ENCODE results near the gene TMTC2.

TMTC2 gene

DNA sequence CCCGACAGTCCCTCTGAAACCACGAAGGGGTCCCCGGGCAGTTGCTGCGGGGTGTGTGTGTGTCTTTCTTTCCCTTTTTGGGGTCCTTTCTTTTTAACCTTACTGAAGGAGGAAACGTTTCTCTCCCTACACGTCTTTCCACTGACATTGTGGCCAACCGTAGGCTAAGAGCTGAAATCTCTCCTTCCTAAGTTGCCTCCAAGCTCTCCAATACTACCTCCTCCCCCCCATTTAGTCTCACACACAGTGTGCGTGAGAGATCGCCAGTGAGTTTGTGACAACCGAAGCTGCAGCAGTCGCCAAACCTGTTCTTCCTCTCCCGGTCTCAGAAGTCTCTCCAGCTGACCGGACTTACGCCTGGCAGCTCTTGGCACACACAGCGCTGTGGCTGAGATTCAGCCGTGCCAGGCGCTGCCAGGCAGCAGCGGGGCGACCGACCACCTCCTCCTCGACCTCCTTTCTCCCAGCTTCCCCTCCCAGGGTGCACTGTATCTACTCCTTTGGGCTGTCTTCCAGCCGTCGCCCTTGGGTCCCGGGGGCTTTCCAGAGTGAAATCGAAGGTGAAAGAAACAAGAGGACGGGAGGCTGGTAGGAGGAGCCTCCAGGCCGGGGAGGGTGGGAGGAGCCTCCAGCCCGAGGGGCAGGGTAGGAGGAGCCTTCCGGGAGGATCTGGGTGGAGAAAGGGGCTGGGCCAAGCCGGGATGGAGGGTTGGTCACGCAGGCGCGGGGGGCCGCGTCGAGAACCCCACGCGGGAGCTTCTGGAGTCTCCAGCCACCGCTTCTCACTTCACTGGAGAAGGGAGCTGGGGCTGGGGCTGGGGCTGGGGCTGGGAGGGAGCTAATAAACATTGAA lies at the start of gene TMTC2:
Gene TMTC2 (plus strand): TSS at position 739 of the 853 bp plus-strand sequence.
- DNase-seq: peak; percentile 96

GRCh38 chr12:82638324-82638723 lies 48.4 kb upstream of the TMTC2 start:
- DNase-seq: no peak

GRCh38 chr12:82644896-82645295 lies 41.8 kb upstream of the TMTC2 start:
- no peak for DNase-seq

DNA sequence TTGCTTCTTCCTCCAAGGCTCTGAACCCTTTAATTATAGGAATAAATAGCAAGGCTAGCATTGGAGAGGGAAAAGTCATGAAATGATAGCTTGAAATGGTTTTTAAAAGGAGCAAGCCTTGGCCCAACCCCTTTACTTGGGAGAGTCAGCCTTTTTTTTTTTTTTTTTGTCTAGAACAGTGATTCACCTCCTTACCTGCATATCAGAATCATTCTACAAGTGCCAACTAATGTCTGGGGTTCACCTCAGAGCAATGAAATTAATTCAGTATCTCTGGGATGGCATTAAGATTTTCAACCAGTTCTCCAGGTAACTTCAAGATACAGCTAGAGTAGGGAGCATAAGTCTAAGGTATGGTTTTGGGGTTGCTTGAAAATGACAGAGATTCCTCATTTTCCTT lies 41.3 kb upstream of the TMTC2 start:
- no peak for DNase-seq

DNA sequence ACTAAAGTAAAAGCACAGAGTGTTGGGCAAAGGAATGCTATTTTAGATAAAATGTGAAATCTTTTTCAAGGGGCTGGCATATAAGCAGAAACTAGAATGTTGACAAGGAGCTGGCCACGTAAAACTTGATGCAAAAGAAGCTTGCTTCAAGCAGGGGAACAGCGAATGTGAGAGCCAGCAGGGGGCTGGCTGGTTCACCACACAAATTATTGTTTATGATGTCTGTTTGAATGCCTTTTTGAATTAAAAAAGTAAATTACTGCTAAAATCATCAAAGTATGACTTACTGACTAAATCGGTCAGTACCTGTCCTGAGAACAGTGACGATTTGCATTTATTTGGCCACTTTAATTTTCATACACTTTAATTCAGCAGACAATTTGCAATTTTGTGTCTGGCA lies 38.9 kb upstream of the TMTC2 start:
- DNase-seq: no peak

DNA sequence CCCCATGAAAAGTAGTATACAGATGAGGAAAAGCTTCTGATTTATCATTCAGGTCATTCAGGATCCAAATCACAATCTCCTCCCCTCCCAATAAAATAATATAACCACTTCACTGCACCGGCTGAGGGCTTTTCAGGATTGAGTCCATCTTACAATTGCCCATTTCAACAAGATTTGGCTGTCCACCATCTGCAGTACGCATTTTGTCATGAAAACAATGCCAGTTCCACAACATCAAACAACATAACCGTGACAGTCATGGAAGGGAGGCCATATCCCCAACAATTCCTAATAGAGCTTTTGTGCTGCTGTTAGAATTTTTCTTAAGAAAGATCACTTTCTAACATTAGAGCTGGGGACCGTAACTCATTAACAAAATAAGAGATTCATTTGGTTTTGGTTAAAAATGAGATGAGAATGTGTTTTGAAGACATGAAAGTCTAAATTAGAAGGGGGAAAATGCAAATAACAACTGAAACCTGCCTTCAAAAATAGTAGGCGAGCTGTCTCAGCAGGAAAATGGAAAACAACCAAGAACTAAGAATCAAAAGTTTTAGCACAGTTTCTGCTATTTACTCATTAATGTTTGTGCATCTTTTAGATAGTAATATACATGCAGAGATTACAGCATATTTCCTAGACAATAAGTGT lies 38.3 kb upstream of the TMTC2 start:
- DNase-seq: no peak

- peak; percentile 30 for DNase-seq
Observed at GRCh38 chr12:82650627-82651337, 35.9 kb upstream of the TMTC2 start.

GRCh38 chr12:82651489-82651888 lies 35.2 kb upstream of the TMTC2 start:
- DNase-seq: no peak

- no peak for DNase-seq
Observed at GRCh38 chr12:82652071-82652470, 34.6 kb upstream of the TMTC2 start.

GRCh38 chr12:82655751-82656150 lies 31.0 kb upstream of the TMTC2 start:
- no peak for DNase-seq

GRCh38 chr12:82659343-82660207 lies 27.1 kb upstream of the TMTC2 start:
- DNase-seq: no peak

DNA sequence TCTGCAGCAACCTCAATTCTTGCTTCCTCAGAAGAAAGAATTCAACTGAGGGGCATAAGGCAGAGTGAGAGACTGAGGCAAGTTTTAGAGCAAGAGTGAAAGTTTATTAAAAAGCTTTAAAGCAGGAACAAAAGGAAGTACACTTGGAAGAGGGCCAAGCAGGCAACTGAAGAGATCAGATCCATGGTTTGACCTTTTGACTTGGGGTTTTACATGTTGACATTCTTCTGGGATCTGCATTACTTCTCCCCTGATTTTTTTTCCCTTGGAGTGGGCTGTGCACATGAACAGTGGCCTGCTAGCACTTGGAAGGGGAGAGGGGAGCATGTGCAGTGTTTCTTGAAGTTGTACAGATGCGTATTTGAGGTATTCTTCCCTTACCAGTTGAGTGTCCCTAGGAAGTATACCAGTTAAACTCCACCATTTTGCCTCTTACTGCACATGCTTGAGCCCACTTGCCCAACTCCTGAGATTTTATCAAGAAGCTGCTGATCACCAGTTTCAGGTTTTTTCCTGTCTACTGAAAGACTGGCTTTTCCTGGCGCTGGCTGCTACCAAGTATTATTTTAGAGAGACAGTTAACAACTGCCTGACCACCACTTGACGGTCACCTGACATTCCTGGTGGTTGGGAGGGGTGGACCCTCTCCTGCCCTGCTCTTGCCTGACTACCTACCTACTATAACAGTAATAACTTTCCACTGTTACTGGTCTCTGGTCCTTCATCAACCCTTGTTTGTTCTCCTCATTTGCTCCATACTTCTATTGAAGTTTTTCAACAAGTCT lies 26.0 kb upstream of the TMTC2 start:
- DNase-seq: no peak

DNA sequence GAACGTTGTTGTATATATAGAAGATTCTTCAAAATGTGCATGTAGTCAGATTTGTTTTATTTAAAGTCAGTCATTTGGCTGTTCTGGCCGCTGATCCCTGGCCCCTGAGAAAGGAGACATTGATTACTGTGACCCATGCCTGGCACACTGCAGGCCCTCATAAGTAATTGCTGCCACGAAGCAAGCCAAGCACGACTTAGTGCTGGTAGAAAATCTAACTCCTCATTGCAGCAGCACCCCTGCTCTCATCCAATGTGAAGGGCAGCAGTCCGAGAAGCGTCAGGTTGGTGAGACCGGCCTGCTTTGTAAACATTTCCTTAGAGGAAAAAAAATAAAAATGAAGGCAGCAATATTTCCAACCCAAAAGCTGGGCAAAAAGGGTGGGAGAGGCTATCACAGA lies 22.8 kb upstream of the TMTC2 start:
- no peak for DNase-seq

DNA sequence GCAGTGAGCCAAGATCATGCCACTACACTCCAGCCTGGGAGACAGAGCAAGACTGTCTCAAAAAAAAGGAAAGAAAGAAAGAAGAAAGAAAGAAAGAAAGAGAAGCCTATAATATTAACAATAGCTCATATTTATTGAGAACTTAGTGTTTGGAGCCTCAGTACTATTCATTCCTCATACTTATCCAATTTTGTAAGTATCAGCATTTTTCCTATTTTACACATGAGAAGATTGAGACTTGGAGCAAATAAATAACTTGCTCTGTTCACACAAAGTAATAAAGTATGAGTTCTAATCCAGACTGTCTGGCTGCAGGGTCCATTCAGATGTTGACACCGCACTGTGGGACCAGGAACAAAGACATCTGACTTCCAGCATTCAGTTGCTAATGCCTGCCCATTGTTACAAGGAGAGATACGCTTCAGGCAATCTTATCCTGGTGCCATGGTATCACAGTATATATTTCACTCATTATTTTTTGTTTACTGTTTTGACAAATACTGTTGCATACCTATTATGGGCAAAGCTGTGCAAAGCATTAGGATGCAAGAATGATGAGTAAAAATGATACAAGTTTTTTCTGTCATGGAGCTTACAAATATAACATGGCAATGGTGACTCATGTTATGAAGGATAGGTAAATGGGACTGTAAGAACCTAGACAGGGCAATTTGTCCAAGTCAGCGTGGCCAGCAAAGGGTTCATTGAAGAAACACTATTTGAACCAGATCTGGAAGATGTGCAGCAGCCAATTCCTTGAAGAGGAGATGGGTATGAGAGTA lies 21.4 kb upstream of the TMTC2 start:
- DNase-seq: peak; percentile 34

DNA sequence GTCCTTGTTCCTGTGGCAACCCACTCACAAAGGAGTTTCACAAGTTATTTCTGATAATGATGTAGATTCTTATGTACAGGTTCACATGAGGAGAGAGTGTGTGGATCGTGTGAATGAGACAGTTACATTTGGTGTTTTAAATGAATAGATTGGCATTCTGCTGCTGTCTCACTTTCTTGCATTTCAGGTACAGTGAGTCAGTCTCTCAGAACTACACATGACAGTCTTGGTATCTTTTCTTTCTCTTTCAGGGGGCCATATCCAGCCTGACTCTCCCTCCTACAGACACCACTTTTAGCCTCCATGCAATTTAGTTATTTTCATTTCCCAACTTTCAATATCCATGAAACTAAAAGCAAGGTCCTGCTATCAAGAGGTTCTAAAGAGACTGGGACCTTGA lies 19.9 kb upstream of the TMTC2 start:
- DNase-seq: no peak

GRCh38 chr12:82671673-82672195 lies 15.0 kb upstream of the TMTC2 start:
- DNase-seq: no peak

DNA sequence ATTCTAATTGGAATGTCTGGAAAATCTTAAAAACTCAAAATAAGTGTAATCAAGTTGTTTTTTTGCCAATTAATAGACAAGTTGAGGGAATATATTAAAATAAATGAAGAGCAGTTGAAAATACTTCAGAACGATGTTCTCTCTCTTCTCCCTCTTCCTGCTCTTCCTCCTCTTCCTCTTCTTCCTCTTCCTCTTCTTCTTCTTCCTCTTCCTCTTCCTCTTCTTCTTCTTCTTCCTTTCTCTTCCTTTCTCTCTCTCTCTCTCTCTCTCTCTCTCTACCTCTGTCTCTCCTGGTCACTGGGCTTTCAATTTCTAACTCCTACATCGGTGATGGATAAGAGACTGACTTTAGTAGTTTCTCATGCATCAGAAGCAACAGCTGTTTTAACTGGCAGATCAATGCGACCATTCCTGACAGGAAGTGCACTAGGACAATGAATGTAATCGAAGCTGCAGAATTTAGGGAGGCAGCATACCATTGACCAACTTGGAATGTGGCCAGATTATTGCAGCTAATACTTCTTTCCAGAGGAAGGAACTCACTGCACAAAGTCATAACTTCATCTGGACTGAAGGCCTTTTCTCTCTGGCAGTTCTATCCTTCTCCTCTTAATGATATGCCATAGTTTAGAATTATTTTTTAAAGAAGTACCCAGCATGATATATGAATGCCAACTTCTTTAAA lies 13.8 kb upstream of the TMTC2 start:
- DNase-seq: no peak

DNA sequence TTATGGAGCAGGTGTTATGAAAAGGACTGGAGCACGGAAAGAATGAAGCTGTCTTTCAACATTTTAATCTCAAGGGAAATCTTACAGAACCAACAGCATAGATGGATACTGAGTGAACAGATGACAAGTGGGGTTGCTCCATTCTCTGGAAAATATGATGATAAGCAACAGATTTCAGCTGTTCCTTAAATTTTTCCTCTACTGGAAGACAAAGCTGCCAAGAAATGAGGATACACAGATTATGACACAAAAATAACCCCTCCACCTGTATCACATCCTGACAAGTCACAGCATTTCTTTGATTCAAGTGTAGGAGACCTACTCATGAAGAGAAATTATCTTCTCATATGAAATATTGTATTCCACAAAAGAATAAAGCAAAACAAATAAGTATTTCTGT lies 13.0 kb upstream of the TMTC2 start:
- DNase-seq: no peak

- DNase-seq: no peak
Observed at GRCh38 chr12:82675246-82675645, 11.5 kb upstream of the TMTC2 start.

GRCh38 chr12:82682326-82682725 lies 4.4 kb upstream of the TMTC2 start:
- no peak for DNase-seq

All from activated CD4-positive, alpha-beta T cell treated with anti-CD3 and anti-CD28 coated beads, Interleukin-10, Interleukin-2, amounts not matched to agents 100 ng/mL and 50 ng/mL, durations not matched to agents 16 hours and 8 hours (primary cell).